Measurements from ENCODE around the gene RFT1.

Gene RFT1

DNA sequence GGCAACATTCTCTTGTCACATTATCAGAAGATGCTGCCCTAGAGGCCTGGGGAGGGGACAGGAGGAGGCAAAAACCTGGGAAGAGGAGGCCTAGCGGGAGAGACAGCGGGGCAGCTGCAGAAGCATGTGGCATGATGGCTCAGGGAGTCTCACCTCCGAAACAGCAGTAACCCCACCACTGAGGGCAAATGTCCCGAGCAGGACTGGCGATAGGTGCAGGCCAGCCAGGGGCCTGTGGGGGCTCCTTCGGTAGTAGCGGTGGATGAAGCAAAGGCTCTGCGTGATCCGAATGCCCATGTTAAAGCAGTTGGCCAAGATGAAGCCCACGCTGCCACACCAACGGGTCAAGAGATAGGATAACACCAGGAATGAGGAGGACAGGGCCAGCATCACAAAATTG lies 38.0 kb downstream of the RFT1 start:
- DNase-seq (ENCODE audit: low read depth), result no peak

DNA sequence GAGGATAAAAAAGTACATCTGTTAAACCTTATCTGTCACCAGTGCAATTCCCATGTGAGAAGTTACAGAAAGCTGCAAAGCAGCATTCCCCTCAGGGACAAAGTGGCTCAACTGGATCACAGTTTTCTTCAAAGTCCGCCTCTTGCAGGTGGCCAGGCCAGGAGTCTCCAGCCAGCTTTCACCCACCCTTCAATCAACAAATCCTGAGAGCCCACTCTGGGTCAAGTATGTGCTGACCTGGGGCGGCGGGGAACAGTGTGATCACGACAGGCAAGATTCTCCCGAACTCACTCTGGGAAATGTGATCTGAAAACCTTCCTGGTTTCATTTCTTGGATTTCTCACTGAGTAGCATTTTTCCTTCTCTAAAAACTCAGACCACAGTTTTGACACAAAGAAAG lies 39.2 kb downstream of the RFT1 start:
- no peak for DNase-seq (ENCODE audit: low read depth)

DNA sequence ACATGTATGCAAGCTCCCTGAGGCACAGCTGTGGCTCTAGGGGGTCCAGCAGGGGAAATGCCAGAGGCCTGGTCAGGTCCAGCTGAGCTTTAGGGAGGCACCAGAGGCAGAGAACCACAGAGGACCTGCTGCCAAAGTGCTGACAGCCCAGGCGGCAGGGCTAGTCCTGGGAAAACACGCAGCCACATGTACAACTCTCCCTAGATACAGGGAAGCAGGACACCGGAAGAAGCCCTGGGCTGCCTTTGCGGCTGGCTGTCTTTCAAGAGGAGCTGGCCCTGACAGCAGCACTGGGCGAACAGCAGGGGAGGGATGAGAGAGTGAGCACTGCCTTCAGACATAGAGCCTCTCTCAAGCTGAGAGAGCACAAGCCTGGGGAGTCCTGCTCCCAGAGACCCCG lies 40.7 kb downstream of the RFT1 start:
- DNase-seq (ENCODE audit: low read depth), result no peak

DNA sequence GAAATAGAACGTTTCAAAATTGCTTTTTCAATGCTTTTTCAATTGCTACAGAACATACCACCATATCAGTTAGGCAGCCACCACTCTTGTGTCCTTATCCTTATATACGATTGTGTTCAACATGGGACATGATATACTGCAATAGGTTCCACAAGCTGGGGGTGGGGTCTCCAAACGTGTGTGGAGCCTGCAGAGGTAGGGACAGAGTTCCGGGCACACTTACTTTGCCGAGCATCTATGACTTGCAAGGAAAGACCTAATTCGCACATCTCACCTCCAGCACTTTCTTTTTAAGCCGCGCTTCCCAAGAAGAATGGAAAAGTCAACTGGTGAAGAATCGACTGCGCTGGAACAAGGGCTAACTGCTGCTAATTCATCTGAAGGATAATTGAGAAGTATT lies 44.8 kb downstream of the RFT1 start:
- DNase-seq (ENCODE audit: low read depth), result no peak

DNA sequence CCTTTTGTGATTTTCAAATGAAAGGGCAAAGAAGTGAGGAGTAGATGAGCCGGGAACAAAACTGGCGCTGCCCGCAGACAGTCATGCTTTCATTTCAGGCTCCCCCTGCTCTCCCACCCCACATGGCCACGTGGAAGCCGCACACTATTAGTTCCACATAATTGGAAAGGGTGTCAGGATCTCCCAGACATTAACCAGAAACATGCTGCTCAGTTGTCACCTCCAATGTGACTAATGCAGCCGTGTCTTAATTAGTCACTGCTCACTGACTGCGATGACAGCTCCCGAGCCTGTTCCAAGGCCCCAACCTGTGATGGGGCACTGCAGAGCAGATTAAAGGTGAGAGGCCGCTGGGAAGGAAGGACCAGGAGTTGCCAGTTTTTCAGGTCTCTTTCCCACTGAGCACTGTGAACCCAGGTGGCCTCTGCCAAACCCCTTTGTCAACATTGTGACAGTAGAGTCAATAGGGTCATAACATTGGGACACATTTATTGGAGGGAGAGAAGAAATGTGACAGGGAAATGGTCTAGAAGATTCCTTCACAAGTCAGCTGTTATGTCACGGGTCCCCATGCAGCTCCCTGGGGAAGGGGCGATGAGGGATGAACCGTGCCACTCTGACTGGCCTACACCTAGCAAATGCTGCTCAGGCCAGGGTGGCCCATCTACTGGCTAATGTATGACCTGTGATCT lies 45.8 kb downstream of the RFT1 start:
- DNase-seq (ENCODE audit: low read depth), result no peak

DNA sequence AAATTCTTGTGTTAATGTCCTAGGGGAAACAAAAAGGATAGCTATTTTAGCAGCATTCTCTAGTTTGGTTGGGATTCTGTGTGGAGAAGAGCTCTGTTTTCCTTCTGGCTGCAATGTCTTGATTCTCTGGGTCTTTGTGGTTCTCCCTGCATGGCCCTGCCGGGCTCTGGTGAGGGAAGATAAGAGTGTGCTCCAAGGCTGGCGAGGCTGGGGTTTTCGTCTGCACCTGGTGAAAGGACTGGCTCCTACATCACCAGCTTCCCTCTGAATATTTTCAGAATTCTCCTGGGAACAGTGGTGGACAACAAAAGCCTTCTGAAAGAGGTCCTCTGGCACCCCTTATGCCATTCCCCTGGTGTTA lies 46.3 kb downstream of the RFT1 start:
- DNase-seq (ENCODE audit: low read depth), result no peak

DNA sequence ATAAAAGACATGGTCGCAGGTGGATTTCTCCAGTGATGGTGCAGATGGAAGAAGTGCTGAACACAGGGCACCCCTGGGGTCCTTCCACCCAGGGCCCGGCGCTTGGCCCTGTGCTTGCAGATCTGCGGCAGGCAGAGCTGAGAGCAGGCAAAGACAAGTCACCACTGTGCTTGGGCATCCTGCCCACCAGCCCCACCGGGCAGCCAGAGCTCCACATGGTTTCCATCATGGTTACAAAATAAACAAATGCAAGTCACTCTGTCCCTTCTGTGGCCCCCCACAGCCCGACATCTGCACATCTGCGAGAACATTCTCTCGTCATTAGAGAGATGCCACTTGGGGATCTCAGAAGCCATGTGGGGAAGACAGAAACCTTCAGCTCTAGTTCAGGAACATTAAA lies 46.7 kb downstream of the RFT1 start:
- no peak for DNase-seq (ENCODE audit: low read depth)

DNA sequence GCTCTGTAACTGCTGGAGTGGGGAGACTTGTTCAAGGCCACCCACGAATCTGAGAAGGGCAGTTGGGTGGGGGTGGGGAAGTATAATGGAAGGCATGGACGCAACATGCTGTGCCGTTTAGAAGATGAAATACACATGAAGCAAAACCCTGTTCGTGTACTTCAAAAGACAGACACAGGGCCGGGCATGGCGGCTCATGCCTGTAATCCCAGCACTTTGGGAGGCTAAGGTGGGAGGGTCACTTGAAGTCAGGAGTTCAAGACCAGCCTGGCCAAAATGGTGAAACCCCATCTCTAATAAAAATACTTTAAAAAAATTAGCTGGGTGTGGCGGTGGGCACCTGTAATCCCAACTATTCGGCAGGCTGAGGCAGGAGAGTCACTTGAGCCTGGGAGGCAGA lies 47.5 kb downstream of the RFT1 start:
- no peak for DNase-seq (ENCODE audit: low read depth)

DNA sequence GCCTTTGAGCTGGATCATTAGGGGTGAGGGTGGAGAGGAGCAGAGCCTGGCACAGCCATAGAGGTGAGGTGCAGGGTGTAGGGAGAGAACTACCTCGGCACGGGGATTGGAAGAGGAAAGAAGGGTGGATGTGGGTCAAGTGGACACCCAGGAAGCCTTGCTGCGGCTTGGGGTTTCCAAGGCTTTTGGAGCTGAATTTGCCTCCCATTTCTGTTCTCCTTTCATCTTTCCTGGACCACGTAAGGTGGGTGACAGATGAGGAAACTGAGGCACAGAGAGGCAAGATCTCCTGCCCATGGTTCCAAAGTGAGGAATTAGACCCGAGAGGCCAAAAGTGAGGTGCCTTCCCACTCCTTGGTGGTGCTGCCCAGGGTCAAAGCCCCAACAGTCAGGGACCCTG lies 48.9 kb downstream of the RFT1 start:
- no peak for DNase-seq (ENCODE audit: low read depth)

DNA sequence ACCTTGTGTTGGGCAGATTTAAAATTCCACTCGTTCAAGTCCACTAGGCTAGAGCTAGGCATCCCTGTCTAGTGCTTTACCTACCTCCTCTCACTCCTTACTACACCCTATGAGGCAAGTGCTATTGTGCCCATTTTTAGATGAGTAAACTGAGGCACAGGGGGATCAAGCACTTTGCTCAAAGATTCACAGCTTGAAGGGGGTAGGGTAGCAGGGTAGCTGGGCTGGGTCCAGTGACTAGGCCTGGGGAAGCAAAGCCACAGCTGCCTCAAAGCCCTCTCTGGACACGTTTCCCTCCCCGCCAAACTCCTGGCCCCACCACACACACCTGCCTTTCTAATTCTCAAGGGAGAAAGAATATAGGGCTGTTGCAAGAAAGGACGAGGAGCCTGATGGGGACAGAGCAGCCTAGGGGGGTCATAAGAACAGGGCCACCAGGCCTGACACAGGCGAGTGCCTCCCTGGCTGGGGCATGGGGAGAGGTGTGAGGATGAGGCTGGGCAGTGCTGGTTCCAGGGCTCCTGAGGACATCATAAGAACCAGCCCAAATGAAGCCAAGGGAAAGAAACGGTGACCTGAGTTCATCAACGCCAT lies 49.5 kb downstream of the RFT1 start:
- no peak for DNase-seq (ENCODE audit: low read depth)

DNA sequence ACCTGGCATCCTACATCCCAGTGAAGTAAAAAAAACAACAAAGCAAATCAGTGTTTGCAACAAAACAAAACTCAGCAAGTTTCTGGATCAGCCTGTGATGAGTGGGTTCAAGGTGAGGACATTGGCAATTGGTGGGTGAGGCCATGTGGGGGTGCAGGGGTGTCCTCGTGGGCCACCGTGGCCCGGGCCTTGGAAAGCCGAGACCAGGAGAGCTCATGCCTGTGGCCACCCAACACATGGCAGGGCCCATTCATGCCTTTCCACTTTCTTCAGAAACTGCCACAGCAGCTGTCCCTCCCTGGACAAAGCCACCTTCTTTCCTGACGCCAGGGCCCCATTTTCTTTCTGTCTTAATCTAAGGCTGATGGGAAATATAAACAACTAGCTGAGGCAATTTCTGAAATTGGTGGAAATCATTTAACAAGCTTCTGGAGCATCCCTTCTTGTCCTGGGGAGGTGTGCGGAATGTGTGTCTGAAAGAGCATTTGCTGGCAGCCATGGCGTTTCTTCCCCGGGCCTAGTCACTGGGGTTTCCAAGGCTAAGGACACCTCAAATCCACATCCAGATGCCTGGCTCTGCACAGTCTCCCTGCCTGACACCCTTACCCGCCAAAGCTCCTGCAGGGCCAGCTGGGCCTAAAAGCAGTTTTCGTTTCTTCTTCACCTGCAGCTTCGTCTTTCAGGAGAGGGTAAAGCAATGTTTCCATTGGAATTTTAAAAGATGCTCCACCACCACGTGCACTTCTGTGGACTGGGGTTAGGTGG lies 50.3 kb downstream of the RFT1 start:
- no peak for DNase-seq (ENCODE audit: low read depth)

DNA sequence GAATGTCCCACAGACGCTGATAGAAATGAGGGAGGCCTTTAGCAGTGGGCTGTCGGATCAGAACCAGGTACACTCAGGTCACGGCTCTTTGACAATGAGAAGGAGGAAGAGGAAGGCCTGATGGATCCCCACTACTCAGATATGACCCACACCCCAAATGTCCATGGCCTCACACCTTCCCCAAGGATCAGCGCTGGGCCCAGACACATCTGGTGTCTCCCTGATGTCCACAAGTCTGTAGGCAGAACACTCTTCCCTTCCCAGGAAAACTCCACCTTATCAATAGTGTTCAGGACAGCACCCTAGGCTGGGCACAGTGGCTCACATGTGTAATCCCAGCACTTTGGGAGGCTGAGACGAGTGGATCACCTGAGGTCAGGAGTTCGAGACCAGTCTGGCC lies 51.1 kb downstream of the RFT1 start:
- no peak for DNase-seq (ENCODE audit: low read depth)

DNA sequence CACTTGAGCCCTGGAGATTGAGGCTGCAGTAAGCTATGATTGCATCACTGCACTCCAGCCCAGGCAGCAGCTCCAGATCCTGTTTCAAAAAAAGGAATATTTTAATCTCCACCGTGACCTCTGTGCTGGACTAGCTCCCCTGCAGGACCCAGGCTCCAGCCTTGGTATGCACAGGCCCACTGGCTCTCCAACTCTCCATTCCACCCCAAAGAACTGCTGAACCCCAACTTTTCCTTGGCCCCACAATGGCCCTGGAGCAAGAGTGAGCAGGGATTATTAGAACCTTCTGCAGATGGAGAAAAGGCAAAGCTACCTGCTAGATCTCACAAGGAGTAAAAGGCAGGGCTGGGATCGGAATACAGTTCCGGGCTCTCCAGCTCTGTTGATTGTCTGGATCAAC lies 51.6 kb downstream of the RFT1 start:
- no peak for DNase-seq (ENCODE audit: low read depth)

DNA sequence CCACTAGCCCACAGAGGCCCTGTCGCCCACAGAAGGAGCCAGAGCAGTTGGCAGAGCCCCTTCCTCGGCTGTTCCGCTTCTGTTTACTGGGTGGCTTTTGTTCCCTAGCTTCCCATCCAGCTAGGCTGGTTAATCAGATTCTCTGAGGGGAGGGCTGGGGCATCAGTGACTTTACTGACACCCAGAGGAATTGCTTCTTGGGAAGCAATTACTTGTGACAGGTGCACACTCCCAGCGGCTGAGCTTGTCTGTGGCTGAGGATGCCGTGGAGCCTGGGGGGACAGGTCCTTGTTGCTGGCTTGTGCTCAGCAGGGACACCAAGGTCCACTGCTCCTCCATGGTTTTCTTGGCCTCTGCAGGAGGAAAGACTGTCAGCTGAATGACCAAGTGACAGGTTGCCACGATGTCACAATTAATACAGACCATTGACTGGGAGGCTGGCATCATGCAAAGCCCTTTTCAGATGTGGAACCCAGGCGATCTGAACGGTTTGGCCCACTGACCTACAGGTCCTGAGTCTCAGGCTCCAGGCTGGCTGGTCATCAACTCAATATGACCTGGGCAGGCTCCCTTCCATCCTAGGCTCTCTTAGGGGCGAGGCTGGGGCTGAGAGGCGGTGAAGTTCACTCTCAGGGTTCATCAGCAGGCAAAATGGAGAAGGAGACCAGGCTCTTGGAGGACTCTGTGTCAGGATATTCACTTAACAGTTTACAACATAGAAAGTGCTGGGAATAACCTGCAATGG lies 52.6 kb downstream of the RFT1 start:
- DNase-seq (ENCODE audit: low read depth), result no peak

DNA sequence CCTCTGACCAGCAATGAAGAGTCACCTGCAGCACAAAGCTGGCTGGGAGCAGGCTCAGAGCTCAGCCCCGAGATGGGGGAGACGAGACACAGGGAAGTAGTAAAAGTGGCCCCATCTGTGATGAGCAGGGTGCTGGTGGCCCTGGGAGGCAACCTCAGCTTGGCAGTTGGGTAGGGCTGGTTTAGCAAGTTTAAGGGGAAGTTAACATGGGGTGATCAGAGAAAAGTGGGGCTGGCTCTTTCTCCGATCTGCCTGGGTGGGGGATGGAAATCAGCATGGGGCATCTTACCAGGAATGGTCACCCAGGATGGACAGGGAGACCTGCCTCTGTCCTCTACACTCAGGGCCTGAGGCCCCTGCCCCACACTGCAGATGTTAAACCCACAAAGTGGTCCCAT lies 54.5 kb downstream of the RFT1 start:
- no peak for DNase-seq (ENCODE audit: low read depth)

DNA sequence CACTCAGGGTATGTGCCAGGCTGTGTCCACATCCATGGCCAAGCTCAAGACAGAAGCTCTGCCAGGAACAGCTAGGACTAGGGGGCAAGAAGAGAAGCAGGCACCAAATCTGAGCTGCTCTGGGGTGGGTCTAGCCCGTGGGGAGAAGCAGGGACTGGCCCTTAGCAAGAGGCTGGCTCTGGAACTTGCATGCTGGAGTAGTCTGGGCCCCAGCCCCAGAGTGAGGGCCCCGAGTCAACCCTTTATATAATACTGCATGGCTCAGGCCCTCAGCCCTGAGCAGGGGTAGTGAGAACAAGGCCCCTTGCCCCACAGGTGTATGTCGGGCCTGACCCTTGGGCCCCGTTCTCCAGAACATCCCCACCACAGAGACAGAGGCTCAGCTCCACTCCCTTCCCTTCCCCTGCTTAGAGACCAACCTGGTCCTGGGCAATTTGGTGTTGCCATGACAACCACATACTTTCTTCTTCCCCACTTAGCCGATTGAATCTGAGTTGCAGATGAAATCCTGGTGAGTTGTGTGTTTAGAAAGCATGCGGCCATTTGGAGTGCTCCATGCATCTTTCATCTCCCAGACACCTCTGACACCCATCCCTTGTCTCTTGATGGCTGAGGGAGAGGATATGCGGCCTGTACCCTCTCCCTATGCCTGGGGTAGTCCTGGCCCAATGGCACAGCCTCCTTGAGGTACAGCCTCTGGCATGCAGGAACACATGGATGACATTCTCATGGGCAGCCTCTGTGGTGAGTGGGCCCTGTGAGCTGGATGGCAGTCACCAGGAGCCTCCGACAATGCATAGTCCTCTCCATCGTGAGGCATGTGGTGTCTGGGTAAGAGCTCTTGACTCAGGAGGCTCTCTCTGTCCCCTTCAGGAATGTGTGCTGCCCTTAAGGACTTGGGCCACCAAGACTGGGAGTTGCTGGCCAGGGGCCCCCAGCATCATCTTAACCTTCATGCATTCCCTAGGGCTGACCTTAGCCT lies 55.2 kb downstream of the RFT1 start:
- DNase-seq (ENCODE audit: low read depth), result no peak

DNA sequence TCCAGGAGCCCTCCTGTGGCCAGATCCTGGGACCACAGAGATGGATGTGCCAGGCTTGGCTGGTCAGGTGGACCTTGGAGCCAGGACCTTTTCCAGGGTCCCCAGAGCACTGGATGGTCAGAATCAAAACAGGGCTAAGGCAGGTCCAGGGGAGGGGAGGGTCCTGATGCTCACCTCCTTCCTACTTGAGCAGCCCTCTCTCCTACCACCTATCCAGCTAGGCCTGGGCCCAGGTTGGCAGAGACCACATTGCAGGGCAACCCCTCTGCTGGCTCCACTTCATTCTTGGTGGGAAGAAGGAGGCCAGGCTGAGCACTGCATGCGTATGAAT lies 55.9 kb downstream of the RFT1 start:
- DNase-seq (ENCODE audit: low read depth), result no peak

DNA sequence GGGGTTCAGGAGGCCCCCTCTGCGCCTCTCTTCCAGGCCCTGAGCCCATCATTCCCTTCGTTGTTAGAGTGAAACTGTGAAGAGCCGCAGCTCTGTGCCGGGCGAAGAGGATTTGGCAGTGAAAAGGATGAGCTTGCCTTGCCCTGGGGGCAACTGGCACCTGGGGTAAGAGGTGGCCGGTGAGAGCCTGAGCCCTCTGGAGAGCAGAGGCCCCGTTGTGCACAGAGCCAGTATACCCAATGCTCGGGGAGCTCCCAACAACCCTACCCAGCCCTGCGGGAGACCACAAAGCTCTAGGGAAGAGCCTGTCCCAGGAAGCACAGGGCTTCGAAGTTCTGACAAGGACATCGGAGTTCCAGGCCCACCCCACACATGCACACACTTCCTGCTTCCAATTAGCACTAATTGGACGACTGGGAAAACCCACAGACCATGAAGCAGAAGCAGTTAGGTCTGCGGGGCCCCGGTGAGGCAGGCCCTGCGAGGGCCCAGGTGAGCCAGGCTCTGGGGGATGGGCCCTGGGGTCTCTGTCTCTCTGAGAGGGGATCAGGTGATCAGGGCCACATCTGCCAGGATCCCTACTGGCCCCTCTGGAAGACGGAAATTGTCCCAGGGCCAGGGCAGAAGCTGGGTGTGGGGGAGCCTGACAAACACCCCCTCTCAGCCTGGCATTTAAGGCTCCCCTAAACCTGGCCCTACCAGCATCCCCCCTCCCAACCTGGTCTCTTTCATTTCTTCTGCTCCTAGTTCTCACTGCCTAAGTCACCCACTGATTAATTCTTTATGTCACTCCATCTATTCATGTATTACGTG lies 56.5 kb downstream of the RFT1 start:
- no peak for DNase-seq (ENCODE audit: low read depth)

DNA sequence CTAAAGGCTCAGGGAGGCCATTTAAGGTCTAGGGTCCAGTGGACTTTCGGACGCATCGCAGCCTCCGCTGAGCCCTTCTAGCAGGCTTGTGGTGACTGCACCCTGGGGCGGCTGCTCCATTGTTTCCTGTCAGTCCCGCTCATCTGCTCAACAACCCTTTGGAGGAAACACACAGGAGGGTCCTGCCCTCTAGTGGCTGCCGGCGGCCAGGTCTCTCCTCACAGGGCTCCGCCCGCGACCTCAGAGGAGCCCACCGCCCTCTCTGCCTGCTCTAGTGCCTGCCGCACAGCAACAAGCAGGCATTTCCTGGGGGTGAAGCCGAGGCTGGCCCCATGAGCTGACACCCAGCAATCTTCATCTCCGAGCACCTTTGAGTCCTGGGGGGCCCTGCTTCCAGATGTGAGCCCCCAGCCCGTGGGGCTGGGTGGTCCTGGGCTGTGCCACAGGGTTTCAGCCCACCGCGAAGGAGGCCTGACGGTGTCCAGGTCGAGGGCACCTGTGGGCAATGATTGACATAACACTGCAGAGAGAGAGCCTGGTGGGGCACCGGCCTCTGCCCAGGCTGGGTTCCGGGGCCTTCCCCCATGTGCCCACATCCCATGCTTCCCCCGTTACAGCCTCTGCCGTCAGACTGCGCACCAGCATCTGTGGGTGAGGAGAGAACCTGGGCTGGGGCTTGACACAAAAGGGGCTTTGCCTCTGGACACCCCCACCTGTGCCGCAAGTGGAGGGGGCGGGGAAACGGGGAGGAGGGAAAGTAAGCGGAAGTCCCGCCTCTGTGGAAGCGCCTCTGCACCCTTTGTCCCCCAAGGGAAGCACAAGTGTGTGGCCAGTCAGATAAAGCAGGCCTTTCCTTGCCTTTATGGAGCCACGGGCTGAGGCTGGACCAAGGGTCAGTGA lies 57.3 kb downstream of the RFT1 start:
- DNase-seq (ENCODE audit: low read depth), result peak; percentile 73

DNA sequence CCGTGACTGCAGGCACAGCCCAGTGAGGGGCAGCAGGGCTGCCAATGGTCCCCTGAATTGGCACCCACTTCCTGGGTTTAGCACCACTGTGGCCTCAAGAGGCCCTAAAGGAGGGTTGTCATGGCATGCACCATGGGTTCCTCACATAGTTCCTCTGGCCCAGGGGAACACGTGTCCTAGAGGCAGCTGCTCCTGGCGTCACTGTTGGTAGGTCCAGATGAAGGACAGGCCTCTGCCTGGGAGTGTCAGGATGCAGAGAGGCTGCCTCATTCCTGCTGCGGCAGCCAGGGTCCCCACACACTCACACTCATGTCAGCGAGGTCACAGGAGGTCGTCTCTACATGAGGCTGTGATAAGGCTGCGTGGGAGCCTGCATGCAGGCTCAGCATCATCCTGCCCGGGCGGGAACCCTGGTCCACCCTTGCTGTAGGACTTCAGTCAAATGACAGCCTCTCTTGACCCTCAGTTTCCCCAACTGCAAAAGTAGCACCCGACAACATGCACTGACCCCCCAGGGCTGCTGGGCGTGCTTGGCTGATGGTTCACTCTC lies 58.3 kb downstream of the RFT1 start:
- no peak for DNase-seq (ENCODE audit: low read depth)

Measured in CMK (cell line).